Liver (tissue), 9 donors: ENCODE data around the gene ADAP2. TPM values are rescaled to one million over a fixed set of nuclear protein-coding genes. Genes with fewer than 3 reads are reported as not detected.

Experiments used
- DNase-seq: peaks from one replicate; pipeline ENCODE4 v3.0.0-alpha.2; 2017; ENCODE audit warnings: low spot score
- H3K27ac ChIP-seq, 2 donors: one replicate each; pipeline ENCODE4 v1.7.0; 2013; ENCODE audit warnings: inconsistent platforms in 2 of 2, low read length in 2 of 2, control low read depth in 1 of 2, low read depth in 1 of 2, mild to moderate bottlenecking in 1 of 2
- H3K27me3 ChIP-seq, 4 donors: one replicate each; pipeline versions ENCODE4 v1.6.1 to v1.7.0; 2013; ENCODE audit warnings: low read length in 3 of 4, inconsistent platforms in 1 of 4, mild to moderate bottlenecking in 1 of 4, moderate library complexity in 1 of 4; ENCODE audit not compliant: control insufficient read depth in 4 of 4, insufficient read depth in 4 of 4
- H3K36me3 ChIP-seq, 4 donors: one replicate each; pipeline versions ENCODE4 v1.6.1 to v1.7.0; 2013; ENCODE audit warnings: low read length in 3 of 4, mild to moderate bottlenecking in 3 of 4, low read depth in 1 of 4, moderate library complexity in 1 of 4; ENCODE audit not compliant: control insufficient read depth in 4 of 4, insufficient read depth in 3 of 4
- H3K4me1 ChIP-seq, 4 donors: one replicate each; pipeline versions ENCODE4 v1.6.1 to v1.7.0; 2013; ENCODE audit warnings: low read length in 3 of 4, mild to moderate bottlenecking in 3 of 4, moderate library complexity in 1 of 4; ENCODE audit not compliant: control insufficient read depth in 4 of 4, insufficient read depth in 4 of 4
- H3K4me3 ChIP-seq, 3 donors: one replicate each; pipeline versions ENCODE4 v1.6.1 to v1.7.0; 2013; ENCODE audit warnings: low read length in 3 of 3, control low read depth in 1 of 3, low read depth in 1 of 3, mild to moderate bottlenecking in 1 of 3
- H3K9ac ChIP-seq, 2 donors: one replicate each; pipeline ENCODE4 v1.7.0; 2013; ENCODE audit warnings: low read length in 2 of 2, mild to moderate bottlenecking in 2 of 2, moderate library complexity in 2 of 2, control low read depth in 1 of 2, low read depth in 1 of 2
- H3K9me3 ChIP-seq, 4 donors: one replicate each; pipeline versions ENCODE4 v1.6.1 to v1.7.0; 2013; ENCODE audit warnings: low read length in 3 of 4; ENCODE audit not compliant: control insufficient read depth in 4 of 4
- ATF3 ChIP-seq: IDR thresholded peaks from 2 replicates; pipeline ENCODE4 v1.6.1; 2016; ENCODE audit warnings: antibody characterized with exemption
- CTCF ChIP-seq: fragments of 150-350 bp; IDR thresholded peaks from 2 replicates; pipeline ENCODE4 v1.5.1; 2017; ENCODE audit warnings: improper control_type of control experiment, low read depth, low read length; ENCODE audit not compliant: missing input control
- EGR1 ChIP-seq, 2 donors: IDR thresholded peaks; 2 replicates each; pipeline ENCODE4 v1.6.1; 2016 to 2018; ENCODE audit warnings: antibody characterized with exemption in 2 of 2, low read depth in 2 of 2
- FOXA1 ChIP-seq: IDR thresholded peaks from 2 replicates; pipeline ENCODE4 v1.6.1; 2016; ENCODE audit warnings: antibody characterized with exemption
- FOXA2 ChIP-seq: IDR thresholded peaks from 2 replicates; pipeline ENCODE4 v1.6.1; 2016; ENCODE audit warnings: antibody characterized with exemption
- GABPA ChIP-seq, 2 donors: IDR thresholded peaks in 1 of 2; conservative IDR thresholded peaks in 1 of 2; 2 replicates each; pipeline ENCODE4 v1.6.1; 2016; ENCODE audit warnings: antibody characterized with exemption in 2 of 2, mild to moderate bottlenecking in 1 of 2, moderate library complexity in 1 of 2
- HNF4A ChIP-seq, 2 donors: conservative IDR thresholded peaks; 2 replicates each; pipeline ENCODE4 v1.6.1; 2016; ENCODE audit warnings: antibody characterized with exemption in 2 of 2, mild to moderate bottlenecking in 2 of 2
- HNF4G ChIP-seq: IDR thresholded peaks from 2 replicates; pipeline ENCODE4 v1.6.1; 2016; ENCODE audit warnings: antibody characterized with exemption
- JUND ChIP-seq, 2 donors: IDR thresholded peaks; 2 replicates each; pipeline ENCODE4 v1.6.1; 2016; ENCODE audit warnings: antibody characterized with exemption in 2 of 2
- MAX ChIP-seq: IDR thresholded peaks from 2 replicates; pipeline ENCODE4 v1.6.1; 2016; ENCODE audit warnings: antibody characterized with exemption
- NR2F2 ChIP-seq: IDR thresholded peaks from 2 replicates; pipeline ENCODE4 v1.6.1; 2016; ENCODE audit warnings: antibody characterized with exemption
- RAD21 ChIP-seq, 2 donors: IDR thresholded peaks; 2 replicates each; pipeline ENCODE4 v1.6.1; 2016; ENCODE audit warnings: antibody characterized with exemption in 2 of 2, mild to moderate bottlenecking in 2 of 2
- REST ChIP-seq: IDR thresholded peaks from 2 replicates; pipeline ENCODE4 v1.6.1; 2016; ENCODE audit warnings: antibody characterized with exemption, mild to moderate bottlenecking
- RXRA ChIP-seq, 2 donors: IDR thresholded peaks; 2 replicates each; pipeline ENCODE4 v1.6.1; 2017 to 2018; ENCODE audit warnings: antibody characterized with exemption in 2 of 2, mild to moderate bottlenecking in 1 of 2
- SP1 ChIP-seq: IDR thresholded peaks from 2 replicates; pipeline ENCODE4 v1.6.1; 2018; ENCODE audit warnings: antibody characterized with exemption, mild to moderate bottlenecking
- TAF1 ChIP-seq: conservative IDR thresholded peaks from 2 replicates; pipeline ENCODE4 v1.6.1; 2016; ENCODE audit warnings: antibody characterized with exemption, mild to moderate bottlenecking
- YY1 ChIP-seq: IDR thresholded peaks from 2 replicates; pipeline ENCODE4 v1.6.1; 2016; ENCODE audit warnings: antibody characterized with exemption, mild to moderate bottlenecking
- ZBTB33 ChIP-seq: IDR thresholded peaks from 2 replicates; pipeline ENCODE4 v1.6.1; 2016; ENCODE audit warnings: antibody characterized with exemption
- WGBS: extraction: QIAGEN DNeasy Blood & Tissue Kit; methylation state at CpG from one replicate; pipeline ENCODE4 v1.1.7; 2013; 5-methylcytosine and 5-hydroxymethylcytosine counted together
- polyA plus RNA-seq, 2 donors: library from polyadenylated mRNA; stranded (reverse) in 1 of 2; unstranded in 1 of 2; fragments of 200-250 nt in 1 of 2; fragments of >200 nt in 1 of 2; fragmentation: Nextera tagmentation in 1 of 2; extraction: Ambion mirVana in 1 of 2; gene quantifications; one replicate each; pipeline versions ENCODE4 v1.2.1 to v1.2.3, GENCODE V29; 2013 to 2015
- total RNA-seq, 2 donors: library from RNA; depleted of rRNA; stranded (reverse); fragments of >200 nt; gene quantifications; one replicate each; pipeline ENCODE4 v1.2.3, GENCODE V29; 2014
- donor health status: healthy.
- donor health status: healthy.
- donor health status: healthy.
- donor health status: healthy.
- donor health status: healthy.

Gene ADAP2
- total and polyA plus RNA-seq, 4 donors, result 5.2 to 18.6 (median 11.9) TPM

GRCh38 chr17:30917050-30917449 is 4.7 kb upstream of the ADAP2 start:
- no peaks in the 10 kb centered on the region for H3K9me3 ChIP-seq
- H3K4me1 ChIP-seq, result peaks cover 3 to 7% (median 5%) of the 10 kb centered on the region in 4 donors
- H3K4me3 ChIP-seq, result no peak overlapping the region
- DNase-seq, result no peak
- no peaks in the 10 kb centered on the region for H3K36me3 ChIP-seq
- H3K9ac ChIP-seq, result no peak overlapping the region
- no peak for TF ChIP-seq JUND (IDR thresholded peaks at IDR 0.05)
- no peak for TF ChIP-seq RAD21 (IDR thresholded peaks at IDR 0.05)
- TF ChIP-seq RXRA (IDR thresholded peaks at IDR 0.05), result no peak
- no peak for TF ChIP-seq ATF3
- TF ChIP-seq SP1, result no peak
- TF ChIP-seq GABPA (IDR thresholded peaks at IDR 0.05 in 1 of 2, conservative IDR thresholded peaks at IDR 0.05 in 1 of 2), result no peak
- no peak for TF ChIP-seq REST
- TF ChIP-seq MAX, result no peak
- no peak for TF ChIP-seq TAF1
- no peak for TF ChIP-seq EGR1 (IDR thresholded peaks at IDR 0.05; ENCODE audit: low read depth in 2 of 2)
- no peak for TF ChIP-seq HNF4A (conservative IDR thresholded peaks at IDR 0.05)
- no peak for TF ChIP-seq FOXA2
- TF ChIP-seq HNF4G, result no peak
- no peak for TF ChIP-seq NR2F2
- no peak for TF ChIP-seq FOXA1
- no peak for TF ChIP-seq CTCF
- TF ChIP-seq ZBTB33, result no peak
- TF ChIP-seq YY1, result no peak
- H3K27me3 ChIP-seq, result no peaks in the 10 kb centered on the region
- H3K27ac ChIP-seq, result no peak overlapping the region

- Histone ChIP-seq H3K4me1 (peaks cover 5 to 16% (median 8%) of the 10 kb centered on the region in 4 donors), H3K4me3 (no peak overlapping the region), H3K27me3 (no peaks in the 10 kb centered on the region), H3K9ac (no peak overlapping the region), H3K36me3 (no peaks in the 10 kb centered on the region), H3K9me3 (no peaks in the 10 kb centered on the region), H3K27ac (no peak overlapping the region)
- no peak for DNase-seq
- 67% methylated on average over 4 of the region's 4 CpGs for WGBS
- TF ChIP-seq SP1 (no peak), NR2F2 (peak; percentile 58)
These were observed 1.5 kb upstream of the ADAP2 start for GRCh38 chr17:30920282-30920681.
